ENCODE measurements around the gene GRIN2A.

DNA sequence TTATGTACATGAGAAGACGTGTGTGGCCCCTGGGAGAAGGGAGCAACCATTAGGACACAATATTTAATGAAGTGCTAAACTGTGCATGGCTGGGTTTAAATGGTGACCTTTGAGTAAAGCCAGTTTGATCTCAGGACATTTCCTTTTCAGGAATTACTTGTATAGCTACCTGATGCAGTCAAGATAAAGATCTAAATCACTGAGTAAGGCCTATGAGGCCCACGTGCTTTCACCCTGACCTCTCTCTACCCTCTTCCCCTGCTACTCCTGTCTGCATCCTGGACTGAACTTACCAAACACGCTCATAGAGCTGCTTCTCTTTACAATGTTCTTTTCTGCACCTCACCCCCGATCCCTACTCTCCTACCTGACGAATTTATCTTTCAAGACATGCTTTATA lies 98.9 kb downstream of the GRIN2A start:
- TF ChIP-seq CTCF (IDR thresholded peaks at IDR 0.05; ENCODE audit: poor library complexity): no peak
- no peak for TF ChIP-seq EZH2 (IDR thresholded peaks at IDR 0.05; ENCODE audit: borderline replicate concordance)

Data from hepatocyte (in vitro differentiated cells).